Measurements from ENCODE around the gene PLEKHH2.

DNA sequence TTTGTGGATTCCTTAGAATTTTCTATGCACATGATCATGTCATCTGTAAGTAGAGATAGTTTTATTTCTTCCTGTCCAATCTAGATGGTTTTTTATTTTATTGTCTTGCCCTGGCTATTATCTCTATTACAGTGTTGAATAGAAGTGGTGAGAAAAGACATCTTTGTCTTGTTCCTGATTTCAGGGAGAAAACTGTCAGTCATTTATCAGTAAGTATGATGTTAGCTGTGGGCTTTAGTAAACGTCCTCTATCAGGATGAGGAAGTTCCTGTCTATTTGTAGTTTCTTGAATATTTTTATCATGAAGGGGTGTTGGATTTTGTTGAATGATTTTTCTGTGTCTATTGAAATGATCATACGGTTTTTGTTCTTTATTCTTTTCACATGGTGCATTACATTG is 5.3 kb downstream of the PLEKHH2 start:
- TF ChIP-seq, protein P1, sequence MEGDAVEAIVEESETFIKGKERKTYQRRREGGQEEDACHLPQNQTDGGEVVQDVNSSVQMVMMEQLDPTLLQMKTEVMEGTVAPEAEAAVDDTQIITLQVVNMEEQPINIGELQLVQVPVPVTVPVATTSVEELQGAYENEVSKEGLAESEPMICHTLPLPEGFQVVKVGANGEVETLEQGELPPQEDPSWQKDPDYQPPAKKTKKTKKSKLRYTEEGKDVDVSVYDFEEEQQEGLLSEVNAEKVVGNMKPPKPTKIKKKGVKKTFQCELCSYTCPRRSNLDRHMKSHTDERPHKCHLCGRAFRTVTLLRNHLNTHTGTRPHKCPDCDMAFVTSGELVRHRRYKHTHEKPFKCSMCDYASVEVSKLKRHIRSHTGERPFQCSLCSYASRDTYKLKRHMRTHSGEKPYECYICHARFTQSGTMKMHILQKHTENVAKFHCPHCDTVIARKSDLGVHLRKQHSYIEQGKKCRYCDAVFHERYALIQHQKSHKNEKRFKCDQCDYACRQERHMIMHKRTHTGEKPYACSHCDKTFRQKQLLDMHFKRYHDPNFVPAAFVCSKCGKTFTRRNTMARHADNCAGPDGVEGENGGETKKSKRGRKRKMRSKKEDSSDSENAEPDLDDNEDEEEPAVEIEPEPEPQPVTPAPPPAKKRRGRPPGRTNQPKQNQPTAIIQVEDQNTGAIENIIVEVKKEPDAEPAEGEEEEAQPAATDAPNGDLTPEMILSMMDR (IDR thresholded peaks at IDR 0.05), result no peak
- no peak for TF ChIP-seq POLR2A (IDR thresholded peaks at IDR 0.05)

All from right lobe of liver (tissue), 4 donors.